Ishikawa (cell line): ENCODE measurements around the gene TEX11.

ENCODE experiments used
- EP300 ChIP-seq: IDR thresholded peaks from 2 replicates; pipeline ENCODE4 v1.6.1; 2012; ENCODE audit warnings: borderline replicate concordance
- MAX ChIP-seq: IDR thresholded peaks from 2 replicates; pipeline ENCODE4 v1.6.1; 2012
- RAD21 ChIP-seq: IDR thresholded peaks from 2 replicates; pipeline ENCODE4 v1.6.1; 2012; ENCODE audit warnings: low read depth
- REST ChIP-seq: IDR thresholded peaks from 2 replicates; pipeline ENCODE4 v1.6.1; 2012; ENCODE audit warnings: low read depth, mild to moderate bottlenecking
- TAF1 ChIP-seq: IDR thresholded peaks from 2 replicates; pipeline ENCODE4 v1.6.1; 2012; ENCODE audit warnings: low read depth, mild to moderate bottlenecking
- TCF12 ChIP-seq: IDR thresholded peaks from 2 replicates; pipeline ENCODE4 v1.6.1; 2012; ENCODE audit warnings: low read depth
- USF1 ChIP-seq: IDR thresholded peaks from 2 replicates; pipeline ENCODE4 v1.6.1; 2012
- YY1 ChIP-seq: IDR thresholded peaks from 2 replicates; pipeline ENCODE4 v1.6.1; 2012; ENCODE audit warnings: low read depth

- TF ChIP-seq YY1 (no peak), EP300 (no peak), MAX (no peak), TAF1 (no peak), USF1 (no peak), REST (no peak), RAD21 (no peak), TCF12 (no peak)
Observed at GRCh38 chrX:70488856-70489255, 419.7 kb downstream of the TEX11 start.
